HEK293T (cell line): ENCODE results near the gene HSD11B1.
"Not testable (repeated sequence)": the region's sequence is repeated elsewhere in the genome, so short reads cannot be mapped to it uniquely, and the experiment has no call there.

ENCODE experiments used
- CTCF ChIA-PET: fragments of 350-600 bp; formaldehyde crosslinking; extraction: SDS; loops from one replicate; lab custom pipeline; 2021; ENCODE audit warnings: antibody characterized with exemption, inconsistent platforms; lab: Yijun Ruan, JAX
- POLR2A ChIA-PET: fragments of 350-600 bp; formaldehyde crosslinking; extraction: SDS; loops from one replicate; lab custom pipeline; 2020; ENCODE audit warnings: antibody characterized with exemption, inconsistent platforms; lab: Yijun Ruan, JAX
- DNase-seq: peaks from one replicate; pipeline ENCODE4 v3.0.0; 2012; ENCODE audit warnings: mixed read lengths; ENCODE audit errors: extremely low spot score
- ARNT ChIP-seq: fragments of 450-650 bp; IDR thresholded peaks from 2 replicates; pipeline ENCODE4 v1.6.1; 2017; ENCODE audit warnings: mild to moderate bottlenecking
- BHLHE40 ChIP-seq: fragments of 450-650 bp; IDR thresholded peaks from 2 replicates; pipeline ENCODE4 v1.6.1; 2016; ENCODE audit warnings: mild to moderate bottlenecking, moderate library complexity, borderline replicate concordance
- CTBP1 ChIP-seq: fragments of 450-650 bp; IDR thresholded peaks from 2 replicates; pipeline ENCODE4 v1.6.1; 2016; ENCODE audit warnings: borderline replicate concordance
- ELF4 ChIP-seq: fragments of 450-650 bp; IDR thresholded peaks from 2 replicates; pipeline ENCODE4 v1.6.1; 2017; ENCODE audit warnings: antibody characterized with exemption
- FOXA1 ChIP-seq: fragments of 450-650 bp; IDR thresholded peaks from 2 replicates; pipeline ENCODE4 v1.6.1; 2016; ENCODE audit warnings: mild to moderate bottlenecking
- FOXK2 ChIP-seq: fragments of 450-650 bp; IDR thresholded peaks from 2 replicates; pipeline ENCODE4 v1.6.1; 2016; ENCODE audit warnings: mild to moderate bottlenecking
- FOXM1 ChIP-seq: fragments of 450-650 bp; IDR thresholded peaks from 2 replicates; pipeline ENCODE4 v1.6.1; 2017; ENCODE audit warnings: mild to moderate bottlenecking, borderline replicate concordance
- HDGF ChIP-seq: fragments of 450-650 bp; IDR thresholded peaks from 2 replicates; pipeline ENCODE4 v1.6.1; 2017; ENCODE audit warnings: antibody characterized with exemption, borderline replicate concordance
- L3MBTL2 ChIP-seq: fragments of 450-650 bp; conservative IDR thresholded peaks from 2 replicates; pipeline ENCODE4 v1.6.1; 2016; ENCODE audit warnings: mild to moderate bottlenecking
- LEF1 ChIP-seq: fragments of 450-650 bp; IDR thresholded peaks from 2 replicates; pipeline ENCODE4 v1.6.1; 2017; ENCODE audit warnings: mild to moderate bottlenecking, borderline replicate concordance
- NFRKB ChIP-seq: fragments of 450-650 bp; IDR thresholded peaks from 2 replicates; pipeline ENCODE4 v1.6.1; 2016; ENCODE audit warnings: mild to moderate bottlenecking, moderate library complexity
- SP1 ChIP-seq: fragments of 450-650 bp; IDR thresholded peaks from 2 replicates; pipeline ENCODE4 v1.6.1; 2017
- SUZ12 ChIP-seq: fragments of 450-650 bp; IDR thresholded peaks from 2 replicates; pipeline ENCODE4 v1.6.1; 2016; ENCODE audit warnings: mild to moderate bottlenecking
- TARDBP ChIP-seq: fragments of 450-650 bp; IDR thresholded peaks from 2 replicates; pipeline ENCODE4 v1.6.1; 2016
- ZNF384 ChIP-seq: fragments of 450-650 bp; IDR thresholded peaks from 2 replicates; pipeline ENCODE4 v1.6.1; 2016
- TF ChIP-seq, protein P1 (sequence below): fragments of 450-650 bp; IDR thresholded peaks from 2 replicates; pipeline ENCODE4 v1.6.1; 2016

The HSD11B1 gene

DNA sequence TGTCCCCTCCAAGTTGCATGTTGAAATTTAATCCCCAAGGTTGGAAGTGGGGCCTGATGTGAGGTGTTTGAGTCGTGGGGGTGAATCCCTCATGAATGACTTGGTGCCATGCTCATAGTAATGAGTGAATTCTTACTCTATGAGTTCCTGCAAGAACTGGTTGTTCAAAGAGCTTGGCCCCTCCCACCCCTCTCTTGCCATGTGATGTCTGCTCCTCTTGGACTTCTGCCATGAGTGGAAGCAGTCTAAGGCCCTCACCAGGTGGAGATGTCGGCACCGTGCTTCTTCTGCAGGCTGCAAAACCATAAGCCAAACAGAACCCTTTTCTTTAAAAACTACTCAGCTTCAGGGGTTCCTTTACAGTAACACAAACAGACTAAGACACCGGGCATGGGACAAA lies 15.2 kb upstream of the HSD11B1 start:
- no peak for DNase-seq
- ChIA-PET CTCF (interaction anchor here (0.9 kb wide), 1 partner anchor 62 kb away, joined by 4 read pairs; no protein-coding TSS in a partner anchor), POLR2A (interaction anchor here (1.2 kb wide), 1 partner anchor 15 kb away, joined by 3 read pairs; no protein-coding TSS in a partner anchor)
- TF ChIP-seq HDGF (no peak), SP1 (no peak), FOXA1 (no peak), SUZ12 (no peak), FOXK2 (no peak), BHLHE40 (no peak), FOXM1 (no peak), LEF1 (no peak), CTBP1 (no peak), TARDBP (no peak), L3MBTL2 (no peak), ZNF384 (no peak), NFRKB (no peak), ELF4 (no peak), ARNT (no peak)
- TF ChIP-seq, protein P1, sequence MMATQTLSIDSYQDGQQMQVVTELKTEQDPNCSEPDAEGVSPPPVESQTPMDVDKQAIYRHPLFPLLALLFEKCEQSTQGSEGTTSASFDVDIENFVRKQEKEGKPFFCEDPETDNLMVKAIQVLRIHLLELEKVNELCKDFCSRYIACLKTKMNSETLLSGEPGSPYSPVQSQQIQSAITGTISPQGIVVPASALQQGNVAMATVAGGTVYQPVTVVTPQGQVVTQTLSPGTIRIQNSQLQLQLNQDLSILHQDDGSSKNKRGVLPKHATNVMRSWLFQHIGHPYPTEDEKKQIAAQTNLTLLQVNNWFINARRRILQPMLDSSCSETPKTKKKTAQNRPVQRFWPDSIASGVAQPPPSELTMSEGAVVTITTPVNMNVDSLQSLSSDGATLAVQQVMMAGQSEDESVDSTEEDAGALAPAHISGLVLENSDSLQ, result no peak

DNA sequence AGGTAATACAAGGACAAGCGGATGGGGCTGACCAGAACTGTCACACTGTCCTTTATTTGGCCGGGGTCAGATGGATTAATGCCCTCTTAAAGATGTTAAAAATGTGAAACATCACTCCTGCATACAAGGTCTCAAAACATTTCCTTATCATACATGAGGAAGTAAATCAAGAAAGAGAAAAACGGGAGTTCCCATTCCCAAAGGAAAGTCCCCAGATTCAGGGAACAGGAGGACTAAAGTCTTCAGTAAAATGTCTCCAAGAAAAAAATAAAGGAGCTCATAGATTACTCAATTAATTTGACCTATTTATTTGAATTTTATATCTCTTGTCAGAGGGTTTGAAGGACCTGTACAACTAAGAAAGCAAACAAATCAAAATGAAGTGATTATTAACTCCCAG lies 13.4 kb upstream of the HSD11B1 start:
- ChIA-PET POLR2A (no interaction called here), CTCF (no interaction called here)
- TF ChIP-seq ARNT (no peak), LEF1 (no peak)
- no peak for DNase-seq

DNA sequence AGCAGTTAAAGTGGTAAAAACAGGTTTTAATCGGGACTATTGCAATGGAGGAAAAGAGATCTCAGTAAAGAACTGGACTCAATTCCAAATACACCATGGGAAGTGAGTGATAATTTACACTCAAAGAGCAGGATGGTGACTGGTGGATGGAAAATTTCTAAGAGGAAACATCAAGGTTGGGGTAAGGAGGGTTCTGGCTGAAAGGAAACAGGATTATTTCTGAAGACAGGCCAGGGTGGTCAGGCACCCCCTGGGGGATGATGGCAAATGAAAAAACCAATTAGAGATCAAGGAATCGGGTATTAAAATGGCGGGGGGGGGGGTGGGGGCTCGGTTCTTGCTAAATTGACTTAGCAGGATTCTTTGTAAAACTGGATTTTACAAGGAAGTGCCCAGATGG lies 12.3 kb upstream of the HSD11B1 start:
- DNase-seq, result no peak
- ChIA-PET POLR2A (no interaction called here), CTCF (interaction anchor here (1.2 kb wide), 1 partner anchor 126 kb away, joined by 3 read pairs; no protein-coding TSS in a partner anchor)
- TF ChIP-seq TARDBP (no peak), LEF1 (no peak), FOXK2 (no peak), FOXM1 (no peak), NFRKB (no peak)

DNA sequence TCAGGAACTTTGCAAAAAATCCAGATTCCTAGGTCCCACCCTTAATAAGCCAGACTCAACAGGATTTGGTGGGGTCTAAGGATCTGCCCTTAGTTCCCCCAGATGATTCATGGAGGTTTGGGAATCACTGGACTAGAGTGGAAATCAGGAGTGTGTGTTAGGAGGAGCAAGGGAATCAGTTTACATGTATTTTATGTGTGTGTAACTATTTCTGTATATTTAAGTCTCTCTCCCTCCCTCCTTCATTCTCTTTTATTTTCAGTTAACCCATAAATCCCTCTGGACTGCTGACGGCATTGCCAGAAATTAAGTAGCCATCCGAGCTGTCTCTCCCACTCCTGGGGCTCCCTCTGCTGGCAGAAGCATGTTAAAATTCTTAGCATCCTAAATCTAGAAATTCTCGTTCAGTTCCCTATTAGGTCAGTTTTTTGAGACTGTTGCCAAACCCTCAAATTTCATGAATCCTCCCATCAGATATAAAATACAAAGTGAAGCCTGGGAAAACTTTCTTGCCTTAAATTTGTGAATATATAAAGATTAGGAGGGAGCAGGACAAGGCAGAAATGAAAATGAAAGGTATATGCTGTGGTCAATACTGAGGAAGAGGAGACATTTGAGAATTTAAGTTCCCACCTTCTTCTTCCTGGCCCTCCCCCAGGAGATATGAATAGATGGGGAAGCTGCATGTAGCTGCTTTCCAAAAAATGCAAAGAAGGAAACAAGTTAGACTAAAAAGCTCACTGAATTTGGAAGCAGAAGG lies 11.7 kb upstream of the HSD11B1 start:
- no peak for TF ChIP-seq FOXA1
- TF ChIP-seq, protein P1, result peak; percentile 81
- ChIA-PET POLR2A (no interaction called here), CTCF (interaction anchor here (0.7 to 1.2 kb wide), 2 partner anchors 91 to 127 kb away, joined by 3 read pairs; no protein-coding TSS in a partner anchor)
- peak; percentile 80 for DNase-seq

DNA sequence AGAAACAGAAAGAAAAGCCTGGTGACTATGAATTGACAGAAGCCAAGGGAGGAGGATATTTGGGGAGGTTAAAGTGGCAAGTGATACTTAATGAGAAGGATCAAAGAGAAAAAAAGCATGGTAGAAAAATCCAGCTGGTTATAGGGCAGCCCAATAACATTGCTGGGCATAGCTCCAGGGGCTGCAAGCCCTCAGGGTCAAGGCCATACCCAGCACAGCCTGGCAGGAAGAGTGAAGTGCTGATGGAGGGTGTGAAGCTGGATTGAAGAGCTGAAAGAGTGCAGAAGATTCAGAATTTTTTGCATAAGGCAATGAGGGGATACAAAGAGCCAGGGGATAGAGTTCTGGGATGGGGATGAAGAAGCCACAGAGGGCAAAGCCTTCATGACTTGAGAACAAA lies 8.0 kb upstream of the HSD11B1 start:
- TF ChIP-seq ELF4 (no peak), BHLHE40 (no peak), LEF1 (no peak), SUZ12 (no peak), FOXK2 (no peak), ARNT (no peak), CTBP1 (no peak), TARDBP (no peak)
- no peak for DNase-seq
- POLR2A ChIA-PET, result no interaction called here
- CTCF ChIA-PET, result no interaction called here

DNA sequence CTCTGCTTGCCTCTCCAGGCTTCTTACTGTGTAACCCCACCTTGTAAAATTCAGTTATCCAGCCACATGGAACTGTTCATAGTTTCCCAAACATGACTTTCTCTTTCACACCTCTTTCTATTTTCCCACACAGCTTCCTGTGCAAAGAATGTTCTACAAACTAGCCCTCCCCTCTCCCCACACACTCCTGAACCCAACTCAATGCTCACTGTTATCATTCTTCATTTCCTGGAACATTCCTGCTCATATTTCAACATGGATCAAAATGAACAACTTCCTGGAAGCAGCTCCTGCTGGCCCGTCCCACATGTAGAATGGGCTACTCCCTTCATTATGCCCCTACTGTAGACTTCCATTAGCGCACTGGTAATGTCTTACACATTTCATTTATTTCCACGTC lies 7.5 kb upstream of the HSD11B1 start:
- no peak for DNase-seq
- CTCF ChIA-PET, result interaction anchor here (0.9 kb wide), 1 partner anchor 131 kb away, joined by 3 read pairs; no protein-coding TSS in a partner anchor
- TF ChIP-seq TARDBP, result no peak
- TF ChIP-seq ZNF384, result no peak
- TF ChIP-seq SUZ12, result no peak
- TF ChIP-seq SP1, result no peak
- TF ChIP-seq, protein P1, result no peak
- no peak for TF ChIP-seq FOXA1
- no peak for TF ChIP-seq FOXK2
- no peak for TF ChIP-seq ARNT
- TF ChIP-seq FOXM1, result no peak
- TF ChIP-seq BHLHE40, result no peak
- TF ChIP-seq L3MBTL2, result no peak
- POLR2A ChIA-PET, result no interaction called here

DNA sequence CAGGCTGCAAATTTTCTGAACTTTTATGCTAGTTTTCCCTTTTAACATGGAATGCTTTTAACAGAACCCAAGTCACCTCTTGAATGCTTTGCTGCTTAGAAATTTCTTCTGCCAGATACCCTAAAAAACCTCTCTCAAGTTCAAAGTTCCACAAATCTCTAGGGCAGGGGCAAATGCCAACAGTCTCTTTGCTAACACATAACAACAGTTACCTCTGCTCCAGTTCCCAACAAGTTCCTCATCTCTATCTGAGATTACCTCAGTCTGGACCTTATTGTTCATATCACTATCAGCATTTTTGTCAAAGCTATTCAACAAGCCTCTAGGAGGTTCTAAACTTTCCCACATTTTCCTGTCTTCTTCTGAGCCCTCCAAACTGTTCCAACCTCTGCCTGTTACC lies 4.0 kb upstream of the HSD11B1 start:
- CTCF ChIA-PET, POLR2A ChIA-PET, DNase-seq: not testable (repeated sequence)
